Heart left ventricle (tissue), 16 donors: ENCODE measurements around the gene CCDC33. TPM values are rescaled to one million over a fixed set of nuclear protein-coding genes. Genes with fewer than 3 reads are reported as not detected.

Source experiments
- ATAC-seq, 4 donors: fragments of 200-7000 bp; cut with Tn5 transposase; one replicate each; pipeline ENCODE4 v1.9.1; 2020 to 2022; ENCODE audit warnings: moderate library complexity in 4 of 4, mild to moderate bottlenecking in 3 of 4, moderate number of reproducible peaks in 1 of 4
- DNase-seq, 5 donors: peaks; one replicate each; pipeline ENCODE4 v3.0.0-alpha.2; 2020
- H3K27ac ChIP-seq, 12 donors: fragments of 200-600 bp; sonication (generic) in 4 of 12; one replicate each; pipeline versions ENCODE4 v1.5.0 to v1.8.0; 2016 to 2022; ENCODE audit warnings: mild to moderate bottlenecking in 2 of 12
- H3K27me3 ChIP-seq, 9 donors: fragments of 200-600 bp; sonication (generic) in 2 of 9; one replicate each; pipeline versions ENCODE4 v1.5.1 to v1.8.0; 2016 to 2022; ENCODE audit warnings: mild to moderate bottlenecking in 3 of 9
- H3K36me3 ChIP-seq, 9 donors: fragments of 200-600 bp; sonication (generic) in 2 of 9; one replicate each; pipeline versions ENCODE4 v1.5.0 to v1.8.0; 2018 to 2022; ENCODE audit warnings: mild to moderate bottlenecking in 2 of 9
- H3K4me1 ChIP-seq, 12 donors: fragments of 200-600 bp; sonication (generic) in 4 of 12; one replicate each; pipeline versions ENCODE4 v1.5.0 to v1.8.0; 2016 to 2022; ENCODE audit warnings: mild to moderate bottlenecking in 3 of 12
- H3K4me3 ChIP-seq, 12 donors: fragments of 200-600 bp; sonication (generic) in 4 of 12; one replicate each; pipeline versions ENCODE4 v1.5.0 to v1.8.0; 2017 to 2022; ENCODE audit warnings: mild to moderate bottlenecking in 9 of 12, moderate library complexity in 4 of 12
- H3K9me3 ChIP-seq, 12 donors: fragments of 200-600 bp; sonication (generic) in 4 of 12; one replicate each; pipeline versions ENCODE4 v1.5.0 to v1.8.0; 2016 to 2022; ENCODE audit warnings: mild to moderate bottlenecking in 1 of 12
- CTCF ChIP-seq, 12 donors: fragments of 200-600 bp; sonication (generic) in 4 of 12; IDR thresholded peaks; one replicate each; pipeline versions ENCODE4 v1.5.0 to v1.8.0; 2018 to 2022; ENCODE audit warnings: antibody characterized with exemption in 12 of 12, mild to moderate bottlenecking in 5 of 12
- POLR2A ChIP-seq, 2 donors: fragments of 450-650 bp; IDR thresholded peaks; one replicate each; pipeline ENCODE4 v1.6.1; 2017; ENCODE audit warnings: antibody characterized with exemption in 2 of 2, mild to moderate bottlenecking in 2 of 2, moderate library complexity in 2 of 2
- WGBS, 4 donors: extraction: QIAGEN DNeasy Blood & Tissue Kit in 2 of 4; methylation state at CpG; one replicate each; pipeline versions ENCODE4 v1.1.5 to v1.1.7; 2013 to 2018; 5-methylcytosine and 5-hydroxymethylcytosine counted together
- intact Hi-C, 10 donors: fragments of 100-400 bp; cut with DNase I; formaldehyde crosslinking; loops; one replicate each; pipeline versions ENCODE4 v1.11.1 to v1.14.2; 2022
- polyA plus RNA-seq, 2 donors: library from polyadenylated mRNA; stranded (reverse); fragments of 200-250 nt; gene quantifications; one replicate each; pipeline ENCODE4 v1.2.3, GENCODE V29; 2013
- total RNA-seq, 9 donors: library from RNA; depleted of rRNA in 2 of 9; stranded (reverse); fragments of >200 nt in 2 of 9; fragmentation: NEBNext Ultra II Directional in 3 of 9; extraction: Animal tissue kit (Norgen Biotek cat#: 25700) in 3 of 9; gene quantifications; one replicate each; pipeline versions ENCODE4 v1.1.0 to v1.2.4, GENCODE V29; 2016 to 2023
- donor health status: ischemic (EF 13 %, LVEDD 7.1; RV severe dilation, severe dysfunction).
- donor health status: healthy with polysubstance abuse.
- donor health status: DM: no; HTN: yes; CAD: no.
- donor health status: DM: no; HTN: no; CAD: no.
- donor health status: ischemic (EF 25% LVEDD 6.9; RV normal size, moderate dysfunction).
- donor health status: ischemic (EF 25% LVEDD 5.7; RV mildly dilated, moderate dysfunction).
- donor health status: healthy.
- donor health status: DM: yes; HTN: yes; CAD: no.
- donor health status: ischemic (EF 35%, LVEDD 5.7; RV mildly dilated, moderate dysfunction).
- donor health status: nonischemic (EF 11% LVEDD 7.7; RV severe dilation, severe dysfunction).
- donor health status: DM: yes; HTN: yes; CAD: no.
- donor health status: PGD.
- donor health status: ischemic (EF 29% LVEDD 5.4; RV normal size, mild dysfunction).
- donor health status: nonischemic (EF 23%, LVEDD 6.1; RV moderate dilation, normal function).

Gene CCDC33
- total and polyA plus RNA-seq, 11 donors, result 0.08 TPM; not detected in 10

DNA sequence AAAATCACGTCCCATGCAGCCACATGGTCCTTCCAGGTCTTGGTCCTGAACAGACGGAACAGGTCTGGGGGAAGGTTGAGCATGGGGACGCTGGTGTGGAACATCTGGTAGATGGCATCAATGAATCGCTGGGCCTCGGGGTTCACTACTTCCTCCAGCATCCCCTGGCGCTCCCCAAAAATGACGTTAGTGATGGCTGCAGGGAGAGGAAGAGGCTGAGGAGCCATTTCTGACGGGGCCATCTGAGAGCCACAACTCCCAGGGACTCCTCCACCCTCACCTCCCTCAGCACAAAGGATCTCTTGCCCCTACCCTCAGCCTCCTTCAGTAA lies 107.6 kb downstream of the CCDC33 start:
- Histone ChIP-seq H3K27me3 (no peaks in the 10 kb centered on the region), H3K27ac (no peak overlapping the region), H3K9me3 (no peaks in the 10 kb centered on the region), H3K4me1 (peaks cover 0 to 5% (median 0%) of the 10 kb centered on the region in 12 donors), H3K36me3 (no peaks in the 10 kb centered on the region), H3K4me3 (no peak overlapping the region)
- ATAC-seq, result no peak
- no peak for TF ChIP-seq POLR2A (IDR thresholded peaks at IDR 0.05)
- TF ChIP-seq CTCF (IDR thresholded peaks at IDR 0.05), result no peak
- WGBS, 4 donors, result 85 to 92% (median 90%) methylated on average over 8 of the region's 8 CpGs
- no peak for DNase-seq
- intact Hi-C loops, result no loop called here

- Histone ChIP-seq H3K27me3 (no peaks in the 10 kb centered on the region), H3K9me3 (no peaks in the 10 kb centered on the region), H3K36me3 (no peaks in the 10 kb centered on the region), H3K4me1 (peaks cover 0 to 3% (median 0%) of the 10 kb centered on the region in 12 donors), H3K27ac (no peak overlapping the region), H3K4me3 (no peak overlapping the region)
- intact Hi-C loops, result no loop called here
- ATAC-seq (no peak), DNase-seq (no peak)
- WGBS, 4 donors, result 77 to 87% (median 80%) methylated on average over 10 of the region's 10 CpGs
- TF ChIP-seq POLR2A (IDR thresholded peaks at IDR 0.05), result no peak
- no peak for TF ChIP-seq CTCF (IDR thresholded peaks at IDR 0.05)
These were observed 108.9 kb downstream of the CCDC33 start for GRCh38 chr15:74345051-74345450.

DNA sequence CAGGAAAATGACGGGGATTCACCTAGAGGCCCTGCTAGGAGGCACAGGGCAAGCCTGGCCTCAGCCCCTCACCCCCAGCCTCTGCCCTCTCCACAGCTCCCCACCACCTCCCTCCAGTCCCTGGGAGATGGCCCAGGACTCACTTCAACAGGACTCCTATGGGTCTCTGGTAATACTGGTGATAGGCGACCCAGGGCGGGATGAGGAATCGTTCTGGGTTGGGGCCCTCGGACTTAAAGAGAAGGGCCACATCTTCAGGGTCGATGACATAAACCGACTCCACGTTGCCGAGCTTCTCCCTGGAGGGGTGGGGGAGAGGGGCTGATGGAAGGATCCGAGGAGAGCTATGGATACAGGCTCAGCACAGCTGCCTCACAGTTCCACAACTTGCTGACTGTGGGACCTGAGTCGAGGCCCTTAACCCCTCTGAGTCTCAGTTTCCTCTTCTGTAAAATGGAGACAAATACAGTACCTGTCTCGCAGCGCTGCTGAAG lies 111.7 kb downstream of the CCDC33 start:
- 81 to 89% (median 87%) methylated on average over 12 to 13 of the region's 13 CpGs for WGBS, 4 donors
- Histone ChIP-seq H3K9me3 (no peaks in the 10 kb centered on the region), H3K4me1 (no peaks in the 10 kb centered on the region), H3K36me3 (no peaks in the 10 kb centered on the region), H3K27ac (no peak overlapping the region), H3K27me3 (peaks cover 0 to 13% (median 0%) of the 10 kb centered on the region in 9 donors), H3K4me3 (no peak overlapping the region)
- no peak for TF ChIP-seq CTCF (IDR thresholded peaks at IDR 0.05)
- TF ChIP-seq POLR2A (IDR thresholded peaks at IDR 0.05), result no peak
- ATAC-seq (no peak), DNase-seq (no peak)
- intact Hi-C loops, result no loop called here

- ATAC-seq (no peak), DNase-seq (no peak)
- H3K4me3 ChIP-seq, result no peak overlapping the region
- H3K9me3 ChIP-seq, result peaks cover 0 to 7% (median 0%) of the 10 kb centered on the region in 12 donors
- H3K27me3 ChIP-seq, result peaks cover 0 to 13% (median 0%) of the 10 kb centered on the region in 9 donors
- WGBS, 4 donors, result 92 to 96% (median 95%) methylated on average over 3 of the region's 3 CpGs
- no peaks in the 10 kb centered on the region for H3K36me3 ChIP-seq
- H3K4me1 ChIP-seq, result no peaks in the 10 kb centered on the region
- TF ChIP-seq POLR2A (IDR thresholded peaks at IDR 0.05) (no peak), CTCF (IDR thresholded peaks at IDR 0.05) (no peak)
- intact Hi-C loops, result no loop called here
- H3K27ac ChIP-seq, result no peak overlapping the region
These were observed 113.2 kb downstream of the CCDC33 start for GRCh38 chr15:74349241-74349778.
